ENCODE measurements around the gene GGA1. TPM values are rescaled to one million over a fixed set of nuclear protein-coding genes. Genes with fewer than 3 reads are reported as not detected.

The GGA1 gene
- total RNA-seq, 1 donor from 2014 or later = 43.1 TPM

DNA sequence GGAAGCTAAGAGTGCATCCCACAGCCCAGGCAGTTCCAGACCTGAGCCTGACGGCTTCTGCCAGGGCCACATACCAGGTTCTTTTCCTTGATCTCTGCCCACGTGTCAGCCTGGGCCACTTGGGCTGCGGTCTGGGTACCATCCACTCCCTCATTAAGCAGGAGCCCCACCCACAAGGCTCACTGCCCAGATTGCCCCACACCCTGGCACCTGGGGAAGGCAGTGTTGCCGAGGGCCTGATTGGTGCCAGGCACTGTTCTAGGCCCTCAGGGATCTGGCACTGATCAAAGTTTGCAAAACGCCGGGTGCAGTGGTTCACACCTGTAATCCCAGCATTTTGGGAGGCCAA, 15.4 kb downstream of the GGA1 start:
- no peak for FAIRE-seq
- H3K4me1 Mint-ChIP-seq (ENCODE audit: low read depth, unreplicated experiment) = peaks cover 8% of the 10 kb centered on the region
- H3K27ac ChIP-seq (ENCODE audit: low read depth, low read length) = no peak overlapping the region

DNA sequence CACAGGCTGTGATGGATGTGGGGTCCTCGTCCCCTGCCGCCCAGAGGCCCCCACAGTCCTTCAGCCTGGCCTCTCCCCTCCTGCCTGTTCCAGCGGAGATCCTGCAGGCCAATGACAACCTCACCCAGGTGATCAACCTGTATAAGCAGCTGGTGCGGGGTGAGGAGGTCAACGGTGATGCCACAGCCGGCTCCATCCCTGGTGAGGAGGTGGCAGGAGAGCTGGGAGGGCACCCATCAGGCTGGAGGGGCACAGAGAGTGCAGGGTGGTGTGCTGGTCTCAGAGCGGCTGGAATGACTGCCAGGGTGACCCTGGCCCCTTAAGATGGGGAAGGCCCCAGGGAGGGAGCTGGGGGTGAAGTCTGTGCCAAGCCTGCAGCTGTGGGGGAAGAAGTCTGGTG, 16.2 kb downstream of the GGA1 start:
- Mint-ChIP-seq H3K27ac (ENCODE audit: unreplicated experiment) (no peak overlapping the region), H3K9me3 (ENCODE audit: unreplicated experiment) (no peaks in the 10 kb centered on the region), H3K27me3 (ENCODE audit: low read depth, unreplicated experiment) (no peaks in the 10 kb centered on the region), H3K36me3 (ENCODE audit: low read depth, unreplicated experiment) (peaks cover 5% of the 10 kb centered on the region), H3K4me1 (ENCODE audit: low read depth, unreplicated experiment) (peaks cover 8% of the 10 kb centered on the region), H3K4me3 (ENCODE audit: unreplicated experiment) (no peak overlapping the region)
- no peaks in the 10 kb centered on the region for H3K27me3 ChIP-seq (ENCODE audit: insufficient read depth, low read length)
- no peak overlapping the region for H3K4me3 ChIP-seq (ENCODE audit: insufficient read depth, low read depth, low read length)
- no peaks in the 10 kb centered on the region for H3K4me1 ChIP-seq (ENCODE audit: insufficient read depth, low read length)
- H4K20me1 ChIP-seq (ENCODE audit: insufficient read depth, low read length) = peaks cover 3% of the 10 kb centered on the region
- FAIRE-seq (no peak), DNase-seq (ENCODE audit: low read depth) (no peak)
- no peaks in the 10 kb centered on the region for H3K79me2 ChIP-seq (ENCODE audit: insufficient read depth, low read length)
- peaks cover 5% of the 10 kb centered on the region for H3K36me3 ChIP-seq (ENCODE audit: insufficient read depth, low read length)
- H2AFZ ChIP-seq (ENCODE audit: low read depth, low read length) = no peak overlapping the region
- TF ChIP-seq EZH2 (IDR thresholded peaks at IDR 0.05; ENCODE audit: insufficient read depth, low read length) = no peak
- TF ChIP-seq, protein P1, sequence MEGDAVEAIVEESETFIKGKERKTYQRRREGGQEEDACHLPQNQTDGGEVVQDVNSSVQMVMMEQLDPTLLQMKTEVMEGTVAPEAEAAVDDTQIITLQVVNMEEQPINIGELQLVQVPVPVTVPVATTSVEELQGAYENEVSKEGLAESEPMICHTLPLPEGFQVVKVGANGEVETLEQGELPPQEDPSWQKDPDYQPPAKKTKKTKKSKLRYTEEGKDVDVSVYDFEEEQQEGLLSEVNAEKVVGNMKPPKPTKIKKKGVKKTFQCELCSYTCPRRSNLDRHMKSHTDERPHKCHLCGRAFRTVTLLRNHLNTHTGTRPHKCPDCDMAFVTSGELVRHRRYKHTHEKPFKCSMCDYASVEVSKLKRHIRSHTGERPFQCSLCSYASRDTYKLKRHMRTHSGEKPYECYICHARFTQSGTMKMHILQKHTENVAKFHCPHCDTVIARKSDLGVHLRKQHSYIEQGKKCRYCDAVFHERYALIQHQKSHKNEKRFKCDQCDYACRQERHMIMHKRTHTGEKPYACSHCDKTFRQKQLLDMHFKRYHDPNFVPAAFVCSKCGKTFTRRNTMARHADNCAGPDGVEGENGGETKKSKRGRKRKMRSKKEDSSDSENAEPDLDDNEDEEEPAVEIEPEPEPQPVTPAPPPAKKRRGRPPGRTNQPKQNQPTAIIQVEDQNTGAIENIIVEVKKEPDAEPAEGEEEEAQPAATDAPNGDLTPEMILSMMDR (IDR thresholded peaks at IDR 0.05; ENCODE audit: insufficient read depth, low read depth, low read length) = no peak
- no peak overlapping the region for H3K9ac ChIP-seq (ENCODE audit: low read length)
- H3K9me3 ChIP-seq (ENCODE audit: insufficient read depth, low read depth, low read length) = no peaks in the 10 kb centered on the region
- H3K4me2 ChIP-seq (ENCODE audit: low read length) = no peak overlapping the region
- H3K27ac ChIP-seq (ENCODE audit: low read depth, low read length) = no peak overlapping the region

More for the DNA sequence above, 15.4 kb downstream of the GGA1 start:
- H3K36me3 Mint-ChIP-seq (ENCODE audit: low read depth, unreplicated experiment) = peaks cover 2% of the 10 kb centered on the region
- no peak overlapping the region for H3K4me2 ChIP-seq (ENCODE audit: low read length)
- no peak overlapping the region for H3K27ac Mint-ChIP-seq (ENCODE audit: unreplicated experiment)
- H3K4me3 Mint-ChIP-seq (ENCODE audit: unreplicated experiment) = no peak overlapping the region
- no peak overlapping the region for H2AFZ ChIP-seq (ENCODE audit: low read depth, low read length)
- peak overlapping the region; percentile 25 for H3K9ac ChIP-seq (ENCODE audit: low read length)
- peaks cover 3% of the 10 kb centered on the region for H4K20me1 ChIP-seq (ENCODE audit: insufficient read depth, low read length)
- H3K36me3 ChIP-seq (ENCODE audit: insufficient read depth, low read length) = peaks cover 5% of the 10 kb centered on the region
- H3K27me3 Mint-ChIP-seq (ENCODE audit: low read depth, unreplicated experiment) = no peaks in the 10 kb centered on the region
- H3K4me1 ChIP-seq (ENCODE audit: insufficient read depth, low read length) = no peaks in the 10 kb centered on the region
- H3K79me2 ChIP-seq (ENCODE audit: insufficient read depth, low read length) = no peaks in the 10 kb centered on the region
- no peaks in the 10 kb centered on the region for H3K9me3 ChIP-seq (ENCODE audit: insufficient read depth, low read depth, low read length)
- no peaks in the 10 kb centered on the region for H3K27me3 ChIP-seq (ENCODE audit: insufficient read depth, low read length)
- no peak for DNase-seq (ENCODE audit: low read depth)
- TF ChIP-seq EZH2 (IDR thresholded peaks at IDR 0.05; ENCODE audit: insufficient read depth, low read length) = no peak
- TF ChIP-seq, protein P1 (IDR thresholded peaks at IDR 0.05; ENCODE audit: insufficient read depth, low read depth, low read length) = no peak
- H3K9me3 Mint-ChIP-seq (ENCODE audit: unreplicated experiment) = no peaks in the 10 kb centered on the region
- H3K4me3 ChIP-seq (ENCODE audit: insufficient read depth, low read depth, low read length) = no peak overlapping the region

DNA sequence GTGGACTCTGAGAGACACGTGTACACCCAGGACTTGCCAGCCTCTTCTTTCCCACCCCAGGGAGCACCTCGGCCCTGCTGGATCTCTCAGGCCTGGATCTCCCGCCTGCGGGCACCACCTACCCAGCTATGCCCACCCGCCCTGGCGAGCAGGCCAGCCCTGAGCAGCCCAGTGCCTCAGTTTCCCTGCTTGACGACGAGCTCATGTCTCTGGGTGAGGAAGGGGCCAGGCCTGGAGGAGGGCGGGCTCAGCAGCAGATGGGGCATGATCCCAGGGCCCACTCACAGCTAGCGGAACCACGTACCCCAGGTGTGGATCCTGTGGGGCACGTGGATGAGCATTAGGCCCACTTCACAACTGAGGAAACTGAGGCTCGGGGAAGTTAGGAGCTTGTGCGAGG, 17.1 kb downstream of the GGA1 start:
- Histone ChIP-seq H3K36me3 (ENCODE audit: insufficient read depth, low read length) (peaks cover 3% of the 10 kb centered on the region), H3K4me2 (ENCODE audit: low read length) (no peak overlapping the region), H3K9ac (ENCODE audit: low read length) (no peak overlapping the region), H3K27ac (ENCODE audit: low read depth, low read length) (no peak overlapping the region), H3K4me3 (ENCODE audit: insufficient read depth, low read depth, low read length) (no peak overlapping the region), H3K27me3 (ENCODE audit: insufficient read depth, low read length) (no peaks in the 10 kb centered on the region), H4K20me1 (ENCODE audit: insufficient read depth, low read length) (peaks cover 3% of the 10 kb centered on the region), H3K4me1 (ENCODE audit: insufficient read depth, low read length) (no peaks in the 10 kb centered on the region), H3K79me2 (ENCODE audit: insufficient read depth, low read length) (no peaks in the 10 kb centered on the region), H3K9me3 (ENCODE audit: insufficient read depth, low read depth, low read length) (no peaks in the 10 kb centered on the region), H2AFZ (ENCODE audit: low read depth, low read length) (no peak overlapping the region)
- FAIRE-seq = no peak
- H3K9me3 Mint-ChIP-seq (ENCODE audit: unreplicated experiment) = no peaks in the 10 kb centered on the region
- no peak overlapping the region for H3K27ac Mint-ChIP-seq (ENCODE audit: unreplicated experiment)
- no peak for DNase-seq (ENCODE audit: low read depth)
- H3K4me1 Mint-ChIP-seq (ENCODE audit: low read depth, unreplicated experiment) = peaks cover 8% of the 10 kb centered on the region
- TF ChIP-seq, protein P1 (IDR thresholded peaks at IDR 0.05; ENCODE audit: insufficient read depth, low read depth, low read length) = no peak
- TF ChIP-seq EZH2 (IDR thresholded peaks at IDR 0.05; ENCODE audit: insufficient read depth, low read length) = no peak
- peaks cover 5% of the 10 kb centered on the region for H3K36me3 Mint-ChIP-seq (ENCODE audit: low read depth, unreplicated experiment)
- H3K27me3 Mint-ChIP-seq (ENCODE audit: low read depth, unreplicated experiment) = no peaks in the 10 kb centered on the region
- H3K4me3 Mint-ChIP-seq (ENCODE audit: unreplicated experiment) = no peak overlapping the region

All from astrocyte (in vitro differentiated cells and primary cell).